Measurements from ENCODE around the gene FXR2. TPM values are rescaled to one million over a fixed set of nuclear protein-coding genes. Genes with fewer than 3 reads are reported as not detected.

The FXR2 gene
- polyA plus RNA-seq, 1 donor (not counting 4 experiments of a cell fraction or from before 2014, with no cell fraction given), result 30.6 TPM

DNA sequence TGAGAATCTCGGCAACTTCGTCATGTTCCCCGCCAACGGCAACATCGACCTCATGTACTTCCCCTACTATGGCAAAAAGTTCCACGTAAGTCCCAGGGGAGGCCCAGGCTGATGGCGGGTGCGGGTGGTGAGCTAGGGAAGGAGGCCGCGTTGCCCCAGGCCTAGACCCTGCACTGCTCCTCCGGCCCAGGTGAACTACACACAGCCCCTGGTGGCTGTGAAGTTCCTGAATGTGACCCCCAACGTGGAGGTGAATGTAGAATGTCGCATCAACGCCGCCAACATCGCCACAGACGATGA is 40.8 kb upstream of the FXR2 start:
- Histone ChIP-seq H3K4me2 (ENCODE audit: control insufficient read depth, extremely low read depth, insufficient read depth, low read depth, low read length) (no peak overlapping the region), H3K4me3 (ENCODE audit: control insufficient read depth in 2 of 3, extremely low read depth in 1 of 3, insufficient read depth in 2 of 3, low read depth in 1 of 3, low read length in 3 of 3) (no peak overlapping the region), H3K9ac (ENCODE audit: control insufficient read depth, extremely low read depth, insufficient read depth, low read length) (no peak overlapping the region), H3K4me1 (ENCODE audit: control insufficient read depth, extremely low read depth, insufficient read depth, low read length) (peaks cover 4% of the 10 kb centered on the region), H3K27me3 (ENCODE audit: control insufficient read depth, extremely low read depth, insufficient read depth, low read length) (peaks cover 38% of the 10 kb centered on the region), H3K9me1 (ENCODE audit: control insufficient read depth, extremely low read depth, insufficient read depth, low read length) (no peaks in the 10 kb centered on the region), H2AFZ (ENCODE audit: control insufficient read depth, low read length) (no peak overlapping the region), H3K79me2 (ENCODE audit: control insufficient read depth, insufficient read depth, low read length) (no peaks in the 10 kb centered on the region), H3K36me3 (ENCODE audit: control insufficient read depth in 2 of 2, extremely low read depth in 1 of 2, insufficient read depth in 2 of 2, low read length in 2 of 2) (no peaks in the 10 kb centered on the region), H3K27ac (ENCODE audit: control insufficient read depth, insufficient read depth, low read length) (no peak overlapping the region), H4K20me1 (ENCODE audit: control insufficient read depth, extremely low read depth, insufficient read depth, low read length) (no peaks in the 10 kb centered on the region), H3K9me3 (ENCODE audit: control insufficient read depth, low read depth, low read length) (no peaks in the 10 kb centered on the region)
- DNase-seq (ENCODE audit: low read depth, low spot score), result no peak
- FAIRE-seq, result no peak
- no peak for TF ChIP-seq CTCF (optimal IDR thresholded peaks at IDR 0.05 in 1 of 3, IDR thresholded peaks at IDR 0.05 in 1 of 3, conservative IDR thresholded peaks at IDR 0.05 in 1 of 3; ENCODE audit: extremely low read depth in 1 of 3, insufficient read depth in 2 of 3, low read length in 3 of 3)
- no peak for TF ChIP-seq EZH2 (IDR thresholded peaks at IDR 0.05; ENCODE audit: low read length)
- dilution Hi-C loops (cut with MboI; ENCODE audit: extremely low pct_ligation_motif_present, low sequenced_read_pairs), result no loop called here

DNA sequence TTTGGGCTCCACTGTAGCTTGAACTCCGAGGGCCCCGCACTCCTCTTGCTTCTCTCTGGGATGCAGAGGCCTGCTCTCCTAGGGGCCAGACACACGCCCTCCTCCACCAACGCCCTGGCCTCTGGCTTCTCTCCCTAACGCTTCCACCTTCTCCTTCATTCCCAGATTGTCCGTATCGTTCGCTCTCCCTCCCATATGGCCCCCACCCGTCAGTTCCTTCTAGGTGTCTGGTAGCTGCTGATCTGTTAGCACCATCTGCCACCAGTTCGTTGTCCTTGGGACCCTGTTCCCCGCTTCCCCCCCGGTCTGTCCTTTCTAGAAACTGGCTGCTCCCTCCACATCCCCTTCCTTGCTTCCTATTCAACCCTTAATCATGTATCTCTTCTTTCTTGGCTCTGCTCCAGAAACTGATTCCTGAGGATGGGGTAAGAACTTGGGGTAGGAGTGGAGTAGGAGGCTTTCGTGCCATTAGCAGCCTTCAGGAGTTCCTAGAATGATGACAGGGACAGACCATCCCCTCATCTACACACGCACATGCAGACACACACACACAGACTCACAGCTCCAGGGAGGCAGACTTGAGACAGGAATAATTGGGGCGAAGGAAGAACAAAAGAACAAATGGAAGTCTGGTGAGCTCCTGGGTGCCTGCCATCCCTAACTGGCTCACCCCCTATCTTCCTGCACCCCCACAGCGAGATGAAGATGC is 40.3 kb upstream of the FXR2 start:
- no peak for TF ChIP-seq CTCF (optimal IDR thresholded peaks at IDR 0.05 in 1 of 3, IDR thresholded peaks at IDR 0.05 in 1 of 3, conservative IDR thresholded peaks at IDR 0.05 in 1 of 3; ENCODE audit: extremely low read depth in 1 of 3, insufficient read depth in 2 of 3, low read length in 3 of 3)
- TF ChIP-seq EZH2 (IDR thresholded peaks at IDR 0.05; ENCODE audit: low read length), result no peak
- peaks cover 4% of the 10 kb centered on the region for H3K4me1 ChIP-seq (ENCODE audit: control insufficient read depth, extremely low read depth, insufficient read depth, low read length)
- dilution Hi-C loops (cut with MboI; ENCODE audit: extremely low pct_ligation_motif_present, low sequenced_read_pairs), result no loop called here
- no peaks in the 10 kb centered on the region for H3K79me2 ChIP-seq (ENCODE audit: control insufficient read depth, insufficient read depth, low read length)
- no peaks in the 10 kb centered on the region for H3K9me1 ChIP-seq (ENCODE audit: control insufficient read depth, extremely low read depth, insufficient read depth, low read length)
- no peak overlapping the region for H2AFZ ChIP-seq (ENCODE audit: control insufficient read depth, low read length)
- DNase-seq (ENCODE audit: low read depth, low spot score) (no peak), FAIRE-seq (no peak)
- H3K4me2 ChIP-seq (ENCODE audit: control insufficient read depth, extremely low read depth, insufficient read depth, low read depth, low read length), result no peak overlapping the region
- no peaks in the 10 kb centered on the region for H3K36me3 ChIP-seq (ENCODE audit: control insufficient read depth in 2 of 2, extremely low read depth in 1 of 2, insufficient read depth in 2 of 2, low read length in 2 of 2)
- no peaks in the 10 kb centered on the region for H4K20me1 ChIP-seq (ENCODE audit: control insufficient read depth, extremely low read depth, insufficient read depth, low read length)
- H3K27ac ChIP-seq (ENCODE audit: control insufficient read depth, insufficient read depth, low read length), result no peak overlapping the region
- peaks cover 43% of the 10 kb centered on the region for H3K27me3 ChIP-seq (ENCODE audit: control insufficient read depth, extremely low read depth, insufficient read depth, low read length)
- H3K9me3 ChIP-seq (ENCODE audit: control insufficient read depth, low read depth, low read length), result no peaks in the 10 kb centered on the region
- H3K9ac ChIP-seq (ENCODE audit: control insufficient read depth, extremely low read depth, insufficient read depth, low read length), result no peak overlapping the region
- H3K4me3 ChIP-seq (ENCODE audit: control insufficient read depth in 2 of 3, extremely low read depth in 1 of 3, insufficient read depth in 2 of 3, low read depth in 1 of 3, low read length in 3 of 3), result no peak overlapping the region
